SW480 (cell line): ENCODE results near the gene CAMK2B.

Experiments
- DNase-seq: peaks from one replicate; pipeline ENCODE4 v3.0.0-alpha.2; 2016; ENCODE audit warnings: low spot score

CAMK2B gene

DNA sequence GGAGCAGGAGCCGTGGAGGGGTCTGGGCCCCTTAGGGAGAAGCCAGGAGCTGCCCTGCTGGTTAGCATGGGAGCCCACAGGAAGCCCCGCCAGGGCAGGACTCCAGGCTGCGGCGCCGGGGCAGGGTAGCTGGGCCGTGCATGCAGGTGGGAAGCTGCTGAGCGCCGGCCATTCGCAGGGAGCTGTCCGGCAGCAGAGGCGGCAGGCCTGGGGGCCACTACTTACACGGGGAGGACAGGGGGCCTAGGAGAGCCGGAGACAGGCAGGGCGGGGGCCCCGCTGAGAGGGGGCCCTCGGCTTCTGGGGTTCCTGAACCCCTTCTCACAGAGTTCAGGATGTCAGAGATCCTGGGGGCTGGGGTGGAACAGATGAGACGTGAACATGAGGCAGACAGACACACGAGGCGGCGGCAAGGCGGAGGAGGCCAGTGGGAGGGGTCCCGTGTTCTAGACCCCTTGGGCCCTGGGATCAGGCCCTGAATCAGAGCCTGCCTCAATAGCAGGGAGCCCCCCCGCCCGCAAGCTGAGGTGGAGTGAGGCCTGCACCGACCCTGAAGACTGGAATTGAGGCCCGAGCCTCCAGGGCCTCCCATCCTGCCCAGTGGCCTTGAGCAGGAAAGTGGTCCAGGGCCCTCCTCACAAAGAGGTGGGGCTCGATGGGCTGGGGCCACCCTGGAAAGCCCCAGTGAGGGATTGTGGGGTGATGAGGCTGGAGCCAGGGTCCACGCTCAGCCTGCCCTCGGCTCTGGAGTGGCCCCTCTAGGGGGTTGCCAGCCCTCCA is 96.6 kb downstream of the CAMK2B start:
- no peak for DNase-seq

GRCh38 chr7:44227911-44228310 is 97.5 kb downstream of the CAMK2B start:
- DNase-seq = no peak

- DNase-seq = no peak
Observed at GRCh38 chr7:44226396-44226753, 99.0 kb downstream of the CAMK2B start.

- DNase-seq = no peak
Observed at GRCh38 chr7:44225566-44226395, 99.6 kb downstream of the CAMK2B start.

DNA sequence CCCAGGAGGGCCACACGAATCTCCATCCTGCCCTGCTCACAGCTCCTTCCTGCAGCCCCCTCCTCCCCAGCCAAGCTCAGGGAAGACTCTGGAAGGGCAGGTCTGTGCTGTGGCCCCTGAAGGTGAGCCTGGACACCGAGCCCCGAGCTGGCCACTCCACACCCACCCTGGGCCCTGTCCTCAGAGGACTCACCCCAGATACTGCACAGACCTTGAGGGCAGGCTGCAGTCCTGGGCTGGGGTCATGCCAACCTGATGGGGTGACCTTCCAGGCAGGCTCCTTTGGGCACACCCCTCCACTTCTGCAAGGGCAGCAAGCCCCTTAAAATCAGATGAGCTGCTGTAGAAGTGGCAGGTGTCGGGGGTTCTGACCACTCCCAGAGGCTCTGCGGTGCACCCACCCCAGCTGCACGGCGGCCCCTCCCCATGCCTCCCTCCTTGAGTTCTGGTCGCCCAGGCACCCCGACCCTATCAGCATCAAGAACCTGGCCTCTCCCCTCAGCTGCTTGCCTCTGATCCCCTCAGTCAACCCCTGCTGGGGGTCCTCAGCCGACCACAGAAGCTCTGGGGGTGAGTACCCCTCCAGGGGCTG is 100.3 kb downstream of the CAMK2B start:
- DNase-seq = no peak

DNA sequence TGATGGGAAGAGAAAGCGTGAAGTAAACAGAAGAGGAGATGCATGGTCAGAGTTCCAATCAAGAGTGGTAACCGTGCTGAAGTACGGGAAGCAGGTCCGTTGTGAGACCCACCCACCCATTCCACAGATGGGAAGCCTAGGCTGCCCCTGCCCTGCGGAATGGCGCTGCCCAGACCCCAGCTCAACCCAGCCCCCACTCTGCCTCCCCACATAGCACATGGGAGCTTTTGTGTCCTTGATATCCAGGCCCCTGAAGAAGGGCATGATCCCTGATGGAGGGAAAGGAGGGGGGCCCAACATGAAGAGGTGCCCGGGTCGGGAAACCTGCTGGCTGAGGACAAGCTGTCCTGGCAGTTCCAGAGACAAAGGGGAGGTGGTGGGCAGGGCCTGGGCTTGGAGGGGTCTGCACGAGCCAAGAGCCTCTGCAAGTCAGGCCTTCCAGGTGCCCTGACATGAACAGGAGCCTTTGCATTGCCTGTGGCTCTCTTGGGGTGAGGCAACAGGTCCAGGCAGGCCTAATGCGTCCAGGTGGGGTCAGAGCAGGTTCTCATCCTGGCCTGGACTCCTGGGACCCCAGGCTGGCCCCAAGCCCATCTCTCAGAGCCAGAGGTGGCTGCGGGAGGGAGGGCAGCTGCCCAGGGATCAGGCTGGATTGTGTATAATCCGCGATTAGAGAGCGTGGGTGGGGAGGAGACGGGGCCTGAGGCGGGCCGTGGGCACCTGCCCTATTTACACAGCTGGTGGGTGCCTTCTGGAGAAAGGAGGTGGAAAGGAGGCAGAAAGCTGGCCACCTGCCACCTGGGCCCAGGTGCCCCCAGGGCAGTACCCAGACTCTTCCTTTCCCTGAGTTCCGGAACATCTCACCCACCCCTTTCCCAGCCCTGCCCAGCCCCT is 101.1 kb downstream of the CAMK2B start:
- no peak for DNase-seq

- DNase-seq = no peak
Observed at GRCh38 chr7:44223362-44224079, 101.9 kb downstream of the CAMK2B start.

GRCh38 chr7:44222776-44223261 is 102.6 kb downstream of the CAMK2B start:
- DNase-seq = no peak

GRCh38 chr7:44222074-44222473 is 103.3 kb downstream of the CAMK2B start:
- DNase-seq = no peak

DNA sequence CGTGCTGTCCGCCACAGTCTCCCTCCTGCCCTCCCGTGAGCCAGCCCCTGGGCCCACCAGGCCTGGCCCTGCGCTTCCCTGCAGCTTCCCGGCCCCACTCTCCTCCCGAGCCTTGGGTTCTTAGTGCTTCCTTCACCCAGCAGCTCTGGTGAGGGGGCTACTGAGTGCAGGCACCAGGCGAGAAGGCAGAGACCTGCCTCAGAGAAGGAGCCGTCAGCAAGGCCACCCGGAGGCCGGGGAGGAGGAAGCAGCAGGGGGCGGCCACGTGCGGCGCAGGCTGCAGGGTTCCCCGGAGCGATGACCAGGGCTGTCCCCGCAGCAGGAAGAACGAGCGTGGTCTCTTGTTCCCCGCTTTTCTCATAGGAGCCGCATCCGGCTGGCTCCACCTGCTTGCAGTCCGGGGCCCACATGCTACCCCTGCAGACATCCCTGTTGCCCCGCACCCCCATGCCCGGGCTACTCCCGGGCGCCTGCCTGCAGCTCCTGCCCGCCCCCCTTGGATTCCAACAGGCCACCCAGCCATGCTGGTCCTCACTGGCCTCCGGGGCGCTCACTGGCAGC is 104.1 kb downstream of the CAMK2B start:
- DNase-seq = no peak

- DNase-seq = no peak
Observed at GRCh38 chr7:44220358-44221112, 104.9 kb downstream of the CAMK2B start.

- DNase-seq = no peak
Observed at GRCh38 chr7:44220046-44220357, 105.4 kb downstream of the CAMK2B start.

GRCh38 chr7:44219371-44220045 is 105.9 kb downstream of the CAMK2B start:
- no peak for DNase-seq

GRCh38 chr7:44218418-44219201 is 106.8 kb downstream of the CAMK2B start:
- no peak for DNase-seq

DNA sequence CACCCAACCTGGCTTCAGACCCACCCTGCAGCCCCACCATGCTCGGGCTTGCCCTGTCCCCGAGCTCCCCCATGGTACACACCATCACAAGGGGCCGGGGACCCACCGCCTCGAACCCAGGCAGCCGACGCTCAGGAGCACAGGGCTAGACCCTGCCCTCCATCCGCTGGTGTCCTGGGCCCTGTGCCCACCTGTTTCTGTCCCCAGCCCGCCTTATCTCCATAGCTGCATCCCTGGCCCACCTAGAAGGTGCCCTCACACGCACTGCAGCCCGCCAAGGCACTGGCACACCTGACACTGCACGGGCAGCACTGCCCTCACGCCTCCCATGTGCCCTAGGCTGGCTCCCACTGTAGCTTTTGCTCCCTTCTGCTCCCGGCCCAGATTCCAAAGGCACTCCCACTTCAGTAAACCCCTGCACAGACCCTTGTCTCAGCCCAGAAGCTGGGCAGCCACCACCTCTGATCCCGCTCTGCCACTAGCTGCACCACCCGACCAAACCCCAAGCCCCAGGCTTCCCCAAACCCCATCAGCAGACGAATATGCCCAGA is 107.5 kb downstream of the CAMK2B start:
- DNase-seq = no peak

DNA sequence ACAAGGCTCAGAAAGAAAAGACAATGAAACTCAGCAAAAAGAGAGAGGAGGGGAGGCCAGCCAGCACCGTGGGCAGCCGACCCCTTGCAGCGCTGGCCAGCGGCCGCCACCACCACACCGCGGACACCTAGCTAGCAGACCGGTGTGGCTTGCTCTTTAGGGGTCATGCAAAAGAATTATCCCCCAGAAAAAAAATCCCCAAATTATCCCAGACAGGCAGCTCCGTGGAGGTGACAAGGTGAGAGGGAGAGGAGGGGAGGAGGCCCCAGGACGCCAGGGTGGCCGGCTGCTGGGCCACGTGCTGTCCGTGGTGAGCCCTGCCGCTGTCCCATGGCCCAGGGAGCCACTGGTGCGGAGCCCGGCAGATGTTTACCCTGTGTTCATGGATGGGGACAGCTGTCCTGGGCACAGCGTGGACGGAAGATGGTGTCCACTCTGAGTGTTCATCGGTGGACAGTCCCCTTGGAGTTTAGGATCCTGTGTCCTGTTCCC is 108.1 kb downstream of the CAMK2B start:
- DNase-seq = no peak

GRCh38 chr7:44216521-44217222 is 108.7 kb downstream of the CAMK2B start:
- DNase-seq = no peak

- no peak for DNase-seq
Observed at GRCh38 chr7:44216019-44216418, 109.4 kb downstream of the CAMK2B start.
